HTR-8/SVneo (cell line): Measurements from ENCODE around the gene SPACA4.
A peak's percentile ranks its signal among the peaks of the same experiment; 100 is the strongest.
"Not testable (repeated sequence)": the region's sequence is repeated elsewhere in the genome, so short reads cannot be mapped to it uniquely, and the experiment has no call there.

Experiments used
- DNase-seq: peaks from one replicate; pipeline ENCODE4 v3.0.0; 2011; ENCODE audit warnings: low spot score, mixed read lengths; ENCODE audit not compliant: insufficient read length
- FAIRE-seq: peaks from 2 replicates; lab custom pipeline; 2011; peaks lifted over from hg19 to GRCh38; lab: Jason Lieb, UNC

SPACA4 gene

GRCh38 chr19:48632286-48632685 is 25.7 kb downstream of the SPACA4 start:
- not testable (repeated sequence) for FAIRE-seq, DNase-seq

GRCh38 chr19:48632692-48633147 is 26.2 kb downstream of the SPACA4 start:
- DNase-seq (no peak), FAIRE-seq (no peak)

GRCh38 chr19:48633148-48634035 is 26.9 kb downstream of the SPACA4 start:
- FAIRE-seq (no peak), DNase-seq (no peak)

- DNase-seq (no peak), FAIRE-seq (no peak)
These were observed 27.4 kb downstream of the SPACA4 start for GRCh38 chr19:48634036-48634342.

- DNase-seq (peak; percentile 85), FAIRE-seq (peak; percentile 85)
These were observed 28.1 kb downstream of the SPACA4 start for GRCh38 chr19:48634424-48635262.

- peak; percentile 65 for DNase-seq
- no peak for FAIRE-seq
These were observed 28.9 kb downstream of the SPACA4 start for GRCh38 chr19:48635263-48635965.

- no peak for DNase-seq
These were observed 29.7 kb downstream of the SPACA4 start for GRCh38 chr19:48635966-48636858.

GRCh38 chr19:48636859-48637448 is 30.4 kb downstream of the SPACA4 start, which contains the start of gene DBP:
Gene DBP, minus strand, starts transcription at chr19:48637379. Its CDS starts 385 bp downstream, at chr19:48636994.
- no peak for FAIRE-seq

More at GRCh38 chr19:48635966-48636858, 29.7 kb downstream of the SPACA4 start:
- FAIRE-seq, result no peak

GRCh38 chr19:48637449-48637947 is 31.0 kb downstream of the SPACA4 start:
- DNase-seq (peak; percentile 94), FAIRE-seq (peak; percentile 94)

More at GRCh38 chr19:48636859-48637448, 30.4 kb downstream of the SPACA4 start, which contains the start of gene DBP:
- no peak for DNase-seq

- DNase-seq (peak; percentile 88), FAIRE-seq (no peak)
These were observed 31.6 kb downstream of the SPACA4 start for GRCh38 chr19:48637948-48638830.

- no peak for FAIRE-seq
- DNase-seq, result no peak
These were observed 32.4 kb downstream of the SPACA4 start for GRCh38 chr19:48638831-48639381.

GRCh38 chr19:48639483-48640375 is 33.2 kb downstream of the SPACA4 start:
- no peak for FAIRE-seq
- no peak for DNase-seq

GRCh38 chr19:48641850-48642249 is 35.3 kb downstream of the SPACA4 start:
- FAIRE-seq (no peak), DNase-seq (no peak)

- no peak for FAIRE-seq
- no peak for DNase-seq
These were observed 36.3 kb downstream of the SPACA4 start for GRCh38 chr19:48642862-48643261.

- FAIRE-seq (no peak), DNase-seq (no peak)
These were observed 37.8 kb downstream of the SPACA4 start for GRCh38 chr19:48644355-48644754.

- FAIRE-seq, result no peak
These were observed 38.5 kb downstream of the SPACA4 start for GRCh38 chr19:48644839-48645619.

More at GRCh38 chr19:48644839-48645619, 38.5 kb downstream of the SPACA4 start:
- no peak for DNase-seq
